Aorta (tissue), 5 donors: ENCODE measurements around the gene ZW10. TPM values are rescaled to one million over a fixed set of nuclear protein-coding genes. Genes with fewer than 3 reads are reported as not detected.

Experiments used
- ATAC-seq: fragments of 200-7000 bp; cut with Tn5 transposase; one replicate; pipeline ENCODE4 v1.9.1; 2022; ENCODE audit warnings: moderate library complexity; ENCODE audit not compliant: low FRiP score
- DNase-seq, 2 donors: peaks; one replicate each; pipeline ENCODE4 v3.0.0-alpha.2; 2020
- H3K27ac ChIP-seq, 2 donors: one replicate each; pipeline ENCODE4 v1.5.1; 2013; ENCODE audit warnings: low read length in 2 of 2, mild to moderate bottlenecking in 2 of 2, moderate library complexity in 2 of 2, control low read depth in 1 of 2, inconsistent platforms in 1 of 2, low read depth in 1 of 2
- H3K27me3 ChIP-seq, 2 donors: one replicate each; pipeline ENCODE4 v1.6.1; 2013; ENCODE audit warnings: control low read depth in 1 of 2, low read length in 1 of 2, mild to moderate bottlenecking in 1 of 2, moderate library complexity in 1 of 2; ENCODE audit not compliant: insufficient read depth in 2 of 2, control insufficient read depth in 1 of 2
- H3K36me3 ChIP-seq, 2 donors: one replicate each; pipeline ENCODE4 v1.6.1; 2013; ENCODE audit warnings: control low read depth in 1 of 2, low read length in 1 of 2, mild to moderate bottlenecking in 1 of 2; ENCODE audit not compliant: insufficient read depth in 2 of 2, control insufficient read depth in 1 of 2
- H3K4me1 ChIP-seq, 2 donors: one replicate each; pipeline ENCODE4 v1.6.1; 2013; ENCODE audit warnings: low read length in 2 of 2, control low read depth in 1 of 2, mild to moderate bottlenecking in 1 of 2, moderate library complexity in 1 of 2; ENCODE audit not compliant: insufficient read depth in 2 of 2, control insufficient read depth in 1 of 2
- H3K4me3 ChIP-seq, 2 donors: one replicate each; pipeline ENCODE4 v1.5.1; 2013; ENCODE audit warnings: low read length in 2 of 2, control low read depth in 1 of 2, mild to moderate bottlenecking in 1 of 2
- H3K9me3 ChIP-seq: one replicate; pipeline ENCODE4 v1.6.1; 2013; ENCODE audit warnings: mild to moderate bottlenecking, low read length; ENCODE audit not compliant: control insufficient read depth
- WGBS, 2 donors: extraction: QIAGEN DNeasy Blood & Tissue Kit; methylation state at CpG; one replicate each; pipeline ENCODE4 v1.1.7; 2013; 5-methylcytosine and 5-hydroxymethylcytosine counted together
- intact Hi-C, 2 donors: fragments of 100-400 bp; cut with DNase I; formaldehyde crosslinking; loops; one replicate each; pipeline versions ENCODE4 v1.14.2 to v1.15.0; 2022
- polyA plus RNA-seq, 2 donors: library from polyadenylated mRNA; stranded (reverse); fragments of 200-250 nt; gene quantifications; one replicate each; pipeline ENCODE4 v1.2.3, GENCODE V29; 2013
- total RNA-seq, 2 donors: library from RNA; stranded (reverse); fragmentation: NEBNext Ultra II Directional; extraction: Animal tissue kit (Norgen Biotek cat#: 25700); gene quantifications; one replicate each; pipeline ENCODE4 v1.2.1, GENCODE V29; 2021
- donor health status: healthy with polysubstance abuse.
- donor health status: Bipolar disorder and iron deficiency.
- donor health status: DM: no; HTN: no; CAD: no.
- donor health status: DM: no; HTN: no; CAD: no.
- donor health status: DM: yes; HTN: yes; CAD: no.

Gene ZW10
- total and polyA plus RNA-seq, 4 donors, result 6.4 to 12.0 (median 9.4) TPM

DNA sequence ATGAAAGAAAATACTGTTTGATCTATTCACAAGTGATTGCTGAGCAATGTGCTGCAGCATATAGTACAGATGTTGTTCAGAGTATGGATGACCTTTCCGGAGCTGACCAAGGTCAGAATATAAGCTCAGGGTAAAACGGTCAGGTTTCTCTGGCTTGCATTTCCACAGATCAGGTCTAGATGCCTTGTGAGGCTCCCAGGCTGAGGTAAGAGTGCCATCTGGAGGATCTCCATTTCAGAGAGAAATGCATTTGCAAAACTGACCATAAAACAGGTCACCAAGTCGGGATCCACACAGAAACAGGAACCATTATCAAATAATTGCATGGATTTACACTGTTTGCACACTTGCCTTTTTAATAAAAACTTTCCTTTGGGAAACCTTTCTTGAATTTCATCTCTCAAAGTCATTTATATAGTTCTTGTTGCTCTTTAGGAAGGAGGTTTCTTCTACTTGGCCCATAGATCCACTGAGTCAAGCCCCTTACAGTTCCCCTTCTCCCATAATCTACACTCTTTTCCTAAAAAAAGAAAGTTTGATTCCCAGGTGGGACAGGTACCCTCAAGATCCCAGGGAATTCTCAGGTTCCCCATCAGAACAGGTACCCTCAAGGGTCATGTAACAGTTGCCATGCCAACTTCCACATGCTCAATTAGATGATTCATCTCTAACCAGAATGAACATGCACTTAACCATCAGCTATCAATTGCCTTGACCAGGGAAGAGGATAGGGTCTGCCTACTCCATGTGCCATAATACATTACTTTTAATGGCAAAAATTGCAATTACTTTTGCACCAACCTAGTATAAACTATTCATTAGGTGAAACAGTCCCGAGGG lies 42.4 kb downstream of the ZW10 start:
- H3K27me3 ChIP-seq, result no peaks in the 10 kb centered on the region

DNA sequence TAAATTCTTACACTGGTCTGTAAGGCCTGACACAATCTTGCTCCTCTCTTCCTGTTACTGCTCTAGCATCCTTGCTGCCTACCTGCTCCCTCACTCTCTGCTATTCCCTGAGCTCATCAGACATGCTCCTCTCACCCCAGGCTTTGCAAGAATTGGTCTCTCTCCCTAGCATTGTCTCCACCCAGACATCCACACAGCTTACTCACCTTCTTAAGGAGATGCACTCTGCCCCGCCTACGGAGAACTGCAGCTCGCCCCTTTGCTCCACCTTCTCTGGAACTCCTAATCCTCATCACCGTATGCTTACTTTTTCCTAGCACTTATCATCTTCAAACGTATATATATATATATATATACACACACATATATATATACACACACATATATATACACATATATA lies 44.0 kb downstream of the ZW10 start:
- peaks cover 0 to 2% of the 10 kb centered on the region in 2 donors for H3K36me3 ChIP-seq
- intact Hi-C loops, result no loop called here
- H3K27ac ChIP-seq, result no peak overlapping the region
- no peaks in the 10 kb centered on the region for H3K27me3 ChIP-seq
- DNase-seq, result no peak
- peaks cover 0 to 2% of the 10 kb centered on the region in 2 donors for H3K4me1 ChIP-seq
- H3K9me3 ChIP-seq, result no peaks in the 10 kb centered on the region
- H3K4me3 ChIP-seq, result no peak overlapping the region
- 59 to 71% methylated on average over 5 of the region's 5 CpGs for WGBS, 2 donors
- no peak for ATAC-seq

More for the DNA sequence above, 42.4 kb downstream of the ZW10 start:
- H3K4me1 ChIP-seq, result peaks cover 0 to 2% of the 10 kb centered on the region in 2 donors
- ATAC-seq, result no peak
- no peak for DNase-seq
- H3K27ac ChIP-seq, result no peak overlapping the region
- H3K36me3 ChIP-seq, result peaks cover 2 to 6% of the 10 kb centered on the region in 2 donors
- H3K9me3 ChIP-seq, result no peaks in the 10 kb centered on the region
- intact Hi-C loops, result loop anchor here (1.0 to 5.0 kb wide), 3 partner anchors 204 to 426 kb away; no protein-coding TSS in a partner anchor
- WGBS, 2 donors, result 31 to 33% methylated on average over 4 of the region's 4 CpGs
- no peak overlapping the region for H3K4me3 ChIP-seq

DNA sequence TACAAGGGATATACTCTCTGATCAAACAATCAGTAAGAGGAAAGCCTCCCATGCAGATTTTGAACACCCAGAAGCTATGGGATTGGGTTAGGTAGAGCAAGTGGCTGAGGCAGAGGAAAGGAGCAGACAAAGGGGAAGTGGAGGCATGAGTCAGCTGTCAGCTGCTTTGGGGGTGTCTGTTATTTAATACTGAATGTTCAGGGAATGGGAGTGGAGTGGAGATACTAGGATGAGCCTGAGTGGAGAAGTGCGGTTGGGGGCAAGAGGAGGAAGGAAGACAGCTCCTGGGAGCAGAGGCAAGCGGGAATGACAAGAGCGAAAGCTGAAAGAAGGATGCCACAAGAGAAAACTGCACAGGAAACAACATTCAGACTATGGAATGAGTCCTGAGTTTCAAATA lies 44.7 kb downstream of the ZW10 start:
- intact Hi-C loops, result no loop called here
- DNase-seq (peak in 1 of 2 donors; percentile 56), ATAC-seq (no peak)
- Histone ChIP-seq H3K9me3 (no peaks in the 10 kb centered on the region), H3K27ac (no peak overlapping the region), H3K4me1 (peaks cover 0 to 2% of the 10 kb centered on the region in 2 donors), H3K27me3 (no peaks in the 10 kb centered on the region), H3K4me3 (no peak overlapping the region), H3K36me3 (peaks cover 0 to 2% of the 10 kb centered on the region in 2 donors)
- 93% methylated on average over 3 of the region's 3 CpGs for WGBS, 2 donors

DNA sequence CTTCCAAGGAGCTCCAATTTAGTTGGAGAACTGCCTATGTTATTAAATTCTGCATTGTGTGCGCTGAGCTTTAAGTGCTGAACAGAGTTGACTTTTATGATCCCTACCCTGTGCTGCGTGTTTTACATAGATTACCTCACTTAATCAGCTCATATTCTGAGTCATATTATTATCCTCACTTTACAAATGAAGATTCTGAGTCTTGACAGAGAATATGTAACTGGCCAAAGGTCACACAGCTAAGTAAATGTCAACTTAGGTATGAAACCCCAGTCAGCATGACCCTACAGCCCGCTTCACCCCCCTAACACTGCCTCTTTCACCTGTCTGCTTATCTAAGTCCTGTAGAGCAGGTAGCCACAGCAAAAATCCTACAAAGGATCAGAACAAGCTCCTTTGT lies 47.6 kb downstream of the ZW10 start:
- no peak for DNase-seq
- Histone ChIP-seq H3K4me1 (peaks cover 0 to 4% of the 10 kb centered on the region in 2 donors), H3K9me3 (no peaks in the 10 kb centered on the region), H3K27ac (no peak overlapping the region), H3K4me3 (no peak overlapping the region), H3K27me3 (no peaks in the 10 kb centered on the region), H3K36me3 (peaks cover 0 to 3% of the 10 kb centered on the region in 2 donors)
- intact Hi-C loops, result no loop called here
- no peak for ATAC-seq
- 96% methylated on average over 3 of the region's 3 CpGs for WGBS, 2 donors

DNA sequence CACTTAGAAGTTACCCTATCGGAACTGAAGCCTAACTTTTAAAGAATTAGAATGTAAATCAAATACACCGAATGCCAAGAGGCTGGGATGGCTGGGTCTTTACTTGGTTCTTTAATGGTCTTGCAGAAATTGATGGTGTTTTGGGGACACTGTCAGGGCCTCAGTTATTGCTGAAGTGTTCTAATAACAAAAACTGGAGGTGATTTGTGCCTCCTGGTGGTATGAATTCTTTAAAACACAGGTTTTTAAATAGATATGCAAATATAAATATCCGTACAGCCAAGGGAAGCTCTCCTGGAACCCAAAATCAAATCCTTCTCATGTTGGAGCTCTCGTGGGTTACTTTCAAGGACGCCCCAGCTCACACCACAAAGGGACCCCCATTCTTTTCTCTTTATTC lies 48.1 kb downstream of the ZW10 start:
- WGBS, 2 donors, result 90 to 96% methylated on average over 5 of the region's 5 CpGs
- Histone ChIP-seq H3K4me3 (no peak overlapping the region), H3K36me3 (peaks cover 0 to 3% of the 10 kb centered on the region in 2 donors), H3K4me1 (peaks cover 0 to 4% of the 10 kb centered on the region in 2 donors), H3K27ac (no peak overlapping the region), H3K27me3 (no peaks in the 10 kb centered on the region), H3K9me3 (no peaks in the 10 kb centered on the region)
- intact Hi-C loops, result no loop called here
- DNase-seq (no peak), ATAC-seq (no peak)

DNA sequence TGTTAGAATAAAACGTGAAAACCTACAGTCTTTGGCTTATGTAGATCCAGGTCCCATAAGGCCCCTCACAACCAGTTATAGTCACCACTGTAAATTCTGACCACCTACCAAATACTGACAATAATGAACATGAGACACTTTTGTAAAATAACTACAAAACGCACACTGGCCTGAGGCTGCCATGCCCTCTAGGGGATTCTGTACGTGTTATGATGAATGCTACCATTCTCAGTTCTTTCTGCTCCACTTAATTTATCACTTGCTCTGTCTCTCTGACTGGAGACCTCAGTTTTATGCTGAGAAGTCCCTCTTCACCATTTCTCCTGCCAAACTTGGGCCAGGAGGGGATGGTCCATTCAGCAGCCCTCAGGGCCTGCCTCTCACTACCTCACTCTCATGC lies 48.7 kb downstream of the ZW10 start:
- DNase-seq (no peak), ATAC-seq (no peak)
- H3K4me3 ChIP-seq, result no peak overlapping the region
- no peak overlapping the region for H3K27ac ChIP-seq
- peaks cover 0 to 3% of the 10 kb centered on the region in 2 donors for H3K36me3 ChIP-seq
- intact Hi-C loops, result no loop called here
- H3K4me1 ChIP-seq, result peaks cover 0 to 4% of the 10 kb centered on the region in 2 donors
- WGBS, 2 donors, result 91 to 92% methylated on average over 3 of the region's 3 CpGs
- no peaks in the 10 kb centered on the region for H3K27me3 ChIP-seq
- no peaks in the 10 kb centered on the region for H3K9me3 ChIP-seq

DNA sequence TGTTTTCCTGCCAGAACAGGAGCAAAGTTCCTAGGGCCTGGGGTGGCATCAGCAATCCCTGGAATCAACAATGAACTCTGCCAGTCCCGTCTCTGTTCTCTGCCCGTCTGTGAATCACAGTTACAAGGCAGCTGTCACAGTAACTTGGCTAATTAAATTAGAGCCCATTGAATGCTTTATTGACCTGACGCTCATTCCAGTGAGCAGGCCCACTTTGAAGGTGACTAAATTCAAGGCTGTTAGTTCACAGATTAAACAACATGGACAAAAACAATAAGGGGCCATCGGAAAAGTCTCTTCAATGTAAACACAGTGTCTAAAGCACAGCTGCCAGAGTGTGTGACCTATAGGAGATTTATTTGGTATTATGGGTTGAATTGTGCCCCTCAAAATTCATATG lies 49.7 kb downstream of the ZW10 start:
- Histone ChIP-seq H3K36me3 (peaks cover 0 to 4% of the 10 kb centered on the region in 2 donors), H3K27ac (no peak overlapping the region), H3K9me3 (no peaks in the 10 kb centered on the region), H3K27me3 (no peaks in the 10 kb centered on the region), H3K4me3 (no peak overlapping the region), H3K4me1 (peaks cover 0 to 2% of the 10 kb centered on the region in 2 donors)
- no peak for DNase-seq
- intact Hi-C loops, result no loop called here
- 88 to 91% methylated on average over 4 of the region's 4 CpGs for WGBS, 2 donors
- no peak for ATAC-seq

DNA sequence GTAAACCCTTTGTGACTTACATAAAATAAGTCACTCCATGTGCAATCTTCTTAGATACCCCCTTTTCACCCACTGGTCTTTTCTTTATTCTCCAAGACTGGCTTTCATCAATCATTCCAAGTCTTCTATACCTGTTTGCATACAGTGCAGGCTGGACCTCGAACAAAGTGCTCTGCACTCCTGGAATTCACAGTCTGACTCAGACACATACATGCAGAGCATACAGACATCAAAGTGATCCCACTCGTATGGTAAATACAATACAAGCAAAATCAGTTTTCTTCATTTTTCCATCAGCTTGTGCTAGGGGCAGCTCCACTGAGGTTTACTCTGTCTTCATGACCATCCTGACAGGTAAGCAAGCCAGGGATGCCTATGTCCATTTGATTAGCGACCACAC lies 50.6 kb downstream of the ZW10 start:
- intact Hi-C loops, result no loop called here
- Histone ChIP-seq H3K27me3 (no peaks in the 10 kb centered on the region), H3K27ac (no peak overlapping the region), H3K36me3 (peaks cover 0 to 4% of the 10 kb centered on the region in 2 donors), H3K4me1 (peaks cover 0 to 2% of the 10 kb centered on the region in 2 donors), H3K4me3 (no peak overlapping the region), H3K9me3 (no peaks in the 10 kb centered on the region)
- DNase-seq (no peak), ATAC-seq (no peak)
- WGBS, 2 donors, result 92 to 93% methylated on average over 3 of the region's 3 CpGs

DNA sequence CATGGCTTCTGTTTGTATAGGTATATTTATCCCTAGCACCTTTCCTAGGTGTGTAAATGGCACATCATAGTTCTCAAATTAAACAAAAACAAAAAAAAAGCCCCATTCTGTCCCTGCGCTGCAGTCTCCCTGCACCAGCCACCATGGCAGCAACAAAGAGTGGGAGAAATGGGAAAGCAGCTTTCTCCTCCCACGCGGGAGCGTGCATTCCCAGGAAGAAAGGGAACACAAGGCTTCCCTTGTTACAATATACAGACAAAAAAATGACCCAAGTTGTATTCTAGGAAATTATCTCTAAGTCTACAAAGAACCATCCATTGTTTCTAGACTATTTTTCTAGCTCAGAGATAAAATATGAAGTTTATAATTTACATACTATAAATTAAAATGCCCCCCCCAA lies 51.3 kb downstream of the ZW10 start:
- peaks cover 0 to 2% of the 10 kb centered on the region in 2 donors for H3K4me1 ChIP-seq
- ATAC-seq (no peak), DNase-seq (no peak)
- no peak overlapping the region for H3K4me3 ChIP-seq
- no peaks in the 10 kb centered on the region for H3K9me3 ChIP-seq
- no peaks in the 10 kb centered on the region for H3K27me3 ChIP-seq
- WGBS, 2 donors, result 87 to 94% methylated on average over 4 of the region's 4 CpGs
- peaks cover 0 to 4% of the 10 kb centered on the region in 2 donors for H3K36me3 ChIP-seq
- intact Hi-C loops, result no loop called here
- no peak overlapping the region for H3K27ac ChIP-seq
